GM12878 (cell line): Measurements from ENCODE around the gene NUDCD3. TPM values are rescaled to one million over a fixed set of nuclear protein-coding genes. Genes with fewer than 3 reads are reported as not detected.

ENCODE experiments used
- ATAC-seq: fragments of 200-7000 bp; cut with Tn5 transposase; 3 replicates; pipeline ENCODE4 v1.9.1; 2020; ENCODE audit warnings: mild to moderate bottlenecking, moderate library complexity
- BruUV-seq: library from RNA; stranded (reverse); fragments of 400-500 nt; replicated peaks from 2 replicates; lab custom pipeline; 2021; lab: Mats Ljungman, UMichigan
- CTCF ChIA-PET: fragments of 300-600 bp; sonication (Branson Sonifier 250); formaldehyde crosslinking; extraction: SDS; loops from one replicate; lab custom pipeline; 2021; ENCODE audit warnings: inconsistent platforms; lab: Yijun Ruan, JAX
- POLR2A ChIA-PET: fragments of 350-600 bp; formaldehyde crosslinking; extraction: SDS; loops from one replicate; lab custom pipeline; 2021; ENCODE audit warnings: inconsistent platforms; lab: Charles Lee
- RAD21 ChIA-PET: fragments of 300-600 bp; sonication (Branson Sonifier 250); formaldehyde crosslinking; loops from one replicate; lab custom pipeline; 2023; ENCODE audit warnings: antibody characterized with exemption; ENCODE audit not compliant: unreplicated experiment; lab: Charles Lee
- SMC1A ChIA-PET: fragments of 300-600 bp; sonication (Branson Sonifier 250); formaldehyde crosslinking; loops from one replicate; lab custom pipeline; 2023; ENCODE audit not compliant: unreplicated experiment, uncharacterized antibody; lab: Charles Lee
- DNase-seq: peaks from one replicate; pipeline ENCODE4 v3.0.0-alpha.2; 2011; ENCODE audit warnings: low read depth, low spot score
- FAIRE-seq: peaks from 3 replicates; lab custom pipeline; 2011; peaks lifted over from hg19 to GRCh38; lab: Jason Lieb, UNC
- H2AFZ ChIP-seq: 2 replicates; pipeline ENCODE4 v1.6.0; 2011; ENCODE audit warnings: low read depth, low read length, control low read depth; ENCODE audit not compliant: control insufficient read depth
- H3K27ac ChIP-seq: 2 replicates; pipeline ENCODE4 v1.5.1; 2011; ENCODE audit warnings: control low read depth; ENCODE audit not compliant: control insufficient read depth, insufficient read depth
- H3K27me3 ChIP-seq, 2 experiments: replicated peaks in 1 of 2; 2 replicates each; pipeline versions ENCODE4 v1.6.0 to v1.6.1; 2011; ENCODE audit warnings: low read length in 1 of 2; ENCODE audit not compliant: control insufficient read depth in 2 of 2, insufficient read depth in 2 of 2
- H3K36me3 ChIP-seq, 2 experiments: 2 replicates each; pipeline ENCODE4 v1.5.1; 2011; ENCODE audit warnings: low read length in 1 of 2; ENCODE audit not compliant: control insufficient read depth in 2 of 2, insufficient read depth in 2 of 2
- H3K4me1 ChIP-seq: 2 replicates; pipeline ENCODE4 v1.6.1; 2011; ENCODE audit warnings: mild to moderate bottlenecking, low read length, moderate library complexity, mixed read lengths; ENCODE audit not compliant: control insufficient read depth, insufficient read depth
- H3K4me2 ChIP-seq: 2 replicates; pipeline ENCODE4 v1.6.0; 2011; ENCODE audit warnings: control low read depth; ENCODE audit not compliant: control insufficient read depth, insufficient read depth
- H3K4me3 ChIP-seq: fragments of 200-600 bp; sonication (generic); 2 replicates; pipeline ENCODE4 v1.5.1; 2016
- H3K79me2 ChIP-seq: 2 replicates; pipeline ENCODE4 v1.6.0; 2011; ENCODE audit warnings: low read length; ENCODE audit not compliant: control insufficient read depth, insufficient read depth
- H3K9ac ChIP-seq: 2 replicates; pipeline ENCODE4 v1.8.0; 2011; ENCODE audit warnings: low read length, control low read depth, mixed read lengths; ENCODE audit not compliant: control insufficient read depth, insufficient read depth
- H3K9me3 ChIP-seq: replicated peaks from 3 replicates; pipeline ENCODE4 v1.5.1; 2011; ENCODE audit warnings: mild to moderate bottlenecking, low read length; ENCODE audit not compliant: control insufficient read depth, insufficient read depth
- H4K20me1 ChIP-seq: 2 replicates; pipeline ENCODE4 v1.6.0; 2011; ENCODE audit not compliant: control insufficient read depth, insufficient read depth
- BHLHE40 ChIP-seq, 2 experiments: fragments of 450-650 bp in 1 of 2; IDR thresholded peaks; 2 replicates each; pipeline ENCODE4 v1.6.1; 2011 to 2017; ENCODE audit warnings: low read depth in 2 of 2, borderline replicate concordance in 1 of 2, improper control_type of control experiment in 1 of 2, low read length in 1 of 2, mild to moderate bottlenecking in 1 of 2
- CREB1 ChIP-seq: IDR thresholded peaks from 2 replicates; pipeline ENCODE4 v1.6.1; 2012; ENCODE audit warnings: low read depth, mild to moderate bottlenecking, inconsistent platforms
- E2F8 ChIP-seq: fragments of 450-650 bp; IDR thresholded peaks from 2 replicates; pipeline ENCODE4 v1.6.1; 2018; ENCODE audit warnings: mild to moderate bottlenecking, low read depth, moderate library complexity; ENCODE audit not compliant: partially characterized antibody
- ESRRA ChIP-seq: IDR thresholded peaks from 2 replicates; pipeline ENCODE4 v1.6.1; 2012; ENCODE audit warnings: mild to moderate bottlenecking, low read length, improper control_type of control experiment
- EZH2 ChIP-seq: IDR thresholded peaks from 2 replicates; pipeline ENCODE4 v1.6.1; 2012; ENCODE audit warnings: low read depth, mild to moderate bottlenecking, control low read depth, inconsistent platforms, low read length, borderline replicate concordance; ENCODE audit not compliant: control insufficient read depth
- NR2C1 ChIP-seq: fragments of 450-650 bp; IDR thresholded peaks from 2 replicates; pipeline ENCODE4 v1.6.1; 2017; ENCODE audit warnings: antibody characterized with exemption, mild to moderate bottlenecking, moderate library complexity
- PAX5 ChIP-seq: IDR thresholded peaks from 2 replicates; pipeline ENCODE4 v1.6.1; 2011; ENCODE audit warnings: low read depth, low read length, borderline replicate concordance
- RUNX3 ChIP-seq: IDR thresholded peaks from 2 replicates; pipeline ENCODE4 v1.6.1; 2012; ENCODE audit warnings: low read length, inconsistent platforms
- SPI1 ChIP-seq: IDR thresholded peaks from 2 replicates; pipeline ENCODE4 v1.6.1; 2011; ENCODE audit warnings: low read depth, mild to moderate bottlenecking, low read length, moderate library complexity, borderline replicate concordance; ENCODE audit not compliant: insufficient read depth
- ZBTB33 ChIP-seq: fragments of 450-650 bp; IDR thresholded peaks from 2 replicates; pipeline ENCODE4 v1.6.1; 2017; ENCODE audit warnings: mild to moderate bottlenecking
- ZNF207 ChIP-seq: fragments of 450-650 bp; IDR thresholded peaks from 2 replicates; pipeline ENCODE4 v1.6.1; 2014; ENCODE audit warnings: antibody characterized with exemption, mild to moderate bottlenecking, borderline replicate concordance
- WGBS: methylation state at CpG from one replicate; pipeline ENCODE4 v1.1.6; 2016; ENCODE audit warnings: low lambda C conversion rate; ENCODE audit not compliant: insufficient replicate concordance, insufficient coverage; ENCODE audit errors: missing lambda C conversion rate; 5-methylcytosine and 5-hydroxymethylcytosine counted together
- in situ Hi-C: fragments of 300-500 bp; cut with MboI; formaldehyde crosslinking; loops from 9 replicates; pipeline ENCODE4 v1.14.3; 2018; ENCODE audit warnings: mixed read lengths
- intact Hi-C: fragments of 100-400 bp; cut with micrococcal nuclease; formaldehyde crosslinking; loops from one replicate; pipeline ENCODE4 v1.14.2; 2022; ENCODE audit not compliant: unreplicated experiment
- polyA plus RNA-seq, 11 experiments: library from polyadenylated mRNA; depleted of rRNA in 4 of 11; unstranded in 6 of 11; stranded (reverse) in 5 of 11; fragments of >200 nt; fragmentation: Nextera tagmentation in 4 of 11; fragmentation: Illumina TruSeq in 1 of 11; extraction: Ambion mirVana in 4 of 11; extraction: Trizol in 1 of 11; gene quantifications; 1 replicate in 1 of 11; 2 replicates in 10 of 11; pipeline versions ENCODE4 v1.2.1 to v1.2.3, GENCODE V29; 2011 to 2016; ENCODE audit warnings: inconsistent platforms in 2 of 11, missing spikeins in 2 of 11, low read depth in 1 of 11
- total RNA-seq, 4 experiments: library from RNA; depleted of rRNA in 3 of 4; stranded (reverse); fragments of >200 nt in 3 of 4; fragmentation: Illumina TruSeq in 1 of 4; extraction: Trizol in 1 of 4; gene quantifications; 2 replicates each; pipeline versions ENCODE4 v1.2.1 to v1.2.3, GENCODE V29; 2013 to 2021

The NUDCD3 gene
- total and polyA plus RNA-seq, 10 of the 15 experiments (the other 5 are each of a cell fraction or from before 2014, with no cell fraction given) = 25.0 to 89.8 (median 46.4) TPM

GRCh38 chr7:44338600-44338999 is 151.9 kb downstream of the NUDCD3 start:
- in situ Hi-C loops (no loop called here), intact Hi-C loops (no loop called here)
- no peak overlapping the region for H3K9ac ChIP-seq
- FAIRE-seq = no peak
- 0% methylated on average over 3 of the region's 3 CpGs for WGBS
- POLR2A ChIA-PET = no interaction called here
- H3K4me3 ChIP-seq = no peak overlapping the region
- RAD21 ChIA-PET = no interaction called here
- no peaks in the 10 kb centered on the region for H4K20me1 ChIP-seq
- no peaks in the 10 kb centered on the region; the same call in 1 of the 3 replicates for H3K9me3 ChIP-seq
- TF ChIP-seq RUNX3 = peak; percentile 37; the same call in 1 of the 2 replicates
- peak; percentile 58; the same call in 1 of the 2 replicates for TF ChIP-seq SPI1
- no peak for TF ChIP-seq EZH2
- peak; percentile 94 for ATAC-seq
- no peak overlapping the region for H2AFZ ChIP-seq
- H3K4me1 ChIP-seq = no peaks in the 10 kb centered on the region
- H3K36me3 ChIP-seq = no peaks in the 10 kb centered on the region
- no peak for DNase-seq
- H3K4me2 ChIP-seq = no peak overlapping the region
- no peaks in the 10 kb centered on the region for H3K79me2 ChIP-seq
- CTCF ChIA-PET = no interaction called here
- BruUV-seq = no TSS peak
- no peak overlapping the region for H3K27ac ChIP-seq
- SMC1A ChIA-PET = interaction anchor here (1.5 kb wide), 1 partner anchor 116 kb away, joined by 3 read pairs; no protein-coding TSS in a partner anchor
- no peaks in the 10 kb centered on the region for H3K27me3 ChIP-seq

- no peak overlapping the region for H2AFZ ChIP-seq
- ATAC-seq (no peak), DNase-seq (no peak), FAIRE-seq (no peak)
- no TSS peak for BruUV-seq
- no peak overlapping the region for H3K4me2 ChIP-seq
- no peaks in the 10 kb centered on the region for H3K4me1 ChIP-seq
- intact Hi-C loops (no loop called here), in situ Hi-C loops (no loop called here)
- 79% methylated on average over 11 of the region's 11 CpGs for WGBS
- POLR2A ChIA-PET = no interaction called here
- H3K36me3 ChIP-seq = no peaks in the 10 kb centered on the region
- H3K27me3 ChIP-seq = no peaks in the 10 kb centered on the region
- RAD21 ChIA-PET = no interaction called here
- no peak overlapping the region for H3K4me3 ChIP-seq
- H3K9me3 ChIP-seq = no peaks in the 10 kb centered on the region; the same call in 2 of the 3 replicates
- SMC1A ChIA-PET = no interaction called here
- H3K79me2 ChIP-seq = no peaks in the 10 kb centered on the region
- no peaks in the 10 kb centered on the region for H4K20me1 ChIP-seq
- H3K9ac ChIP-seq = no peak overlapping the region
- no peak overlapping the region for H3K27ac ChIP-seq
- CTCF ChIA-PET = interaction anchor here (0.6 kb wide), 2 partner anchors 46 to 116 kb away, joined by 3 read pairs; no protein-coding TSS in a partner anchor
- TF ChIP-seq NR2C1 (no peak), ZNF207 (no peak), ZBTB33 (no peak), CREB1 (no peak), BHLHE40 (IDR thresholded peaks at IDR 0.05; ENCODE audit: borderline replicate concordance in 1 of 2, low read depth in 2 of 2, low read length in 1 of 2) (no peak), E2F8 (no peak), ESRRA (no peak), PAX5 (no peak)
These were observed 154.0 kb downstream of the NUDCD3 start for GRCh38 chr7:44336491-44336890.
